Adipose tissue (tissue), 3 donors: ENCODE measurements around the gene OR5L2. TPM values are rescaled to one million over a fixed set of nuclear protein-coding genes. Genes with fewer than 3 reads are reported as not detected.
"Not testable (repeated sequence)": the region's sequence is repeated elsewhere in the genome, so short reads cannot be mapped to it uniquely, and the experiment has no call there.

ENCODE experiments used
- H3K27ac ChIP-seq: one replicate; pipeline ENCODE4 v1.5.1; 2013; ENCODE audit warnings: low read depth, low read length
- WGBS, 3 donors: extraction: QIAGEN DNeasy Blood & Tissue Kit; methylation state at CpG; one replicate each; pipeline ENCODE4 v1.1.7; 2013; 5-methylcytosine and 5-hydroxymethylcytosine counted together
- polyA plus RNA-seq, 3 donors: library from polyadenylated mRNA; stranded (reverse); fragments of 200-250 nt; gene quantifications; one replicate each; pipeline ENCODE4 v1.2.3, GENCODE V29; 2013
- donor health status: healthy with polysubstance abuse.
- donor health status: Bipolar disorder and iron deficiency.
- donor health status: healthy.

The OR5L2 gene
- not detected for polyA plus RNA-seq

DNA sequence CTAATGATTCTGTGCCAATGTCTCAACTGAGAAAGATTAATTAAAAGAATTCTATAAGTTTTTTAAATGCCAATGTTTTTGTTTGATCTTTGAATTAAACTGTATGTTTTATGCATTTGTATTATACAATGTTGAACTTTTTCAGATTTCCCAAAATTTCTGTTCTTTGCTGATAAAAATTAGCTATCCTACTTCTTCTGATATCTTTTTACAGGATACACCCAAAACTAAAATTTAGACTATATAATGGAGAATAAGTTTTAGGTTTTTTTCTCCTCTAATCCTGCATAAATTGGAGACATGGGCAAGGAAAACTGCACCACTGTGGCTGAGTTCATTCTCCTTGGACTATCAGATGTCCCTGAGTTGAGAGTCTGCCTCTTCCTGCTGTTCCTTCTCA lies at the start of gene OR5L2:
Gene OR5L2, plus strand, starts transcription at position 301 of the 400 bp plus-strand sequence. Its CDS starts 0 bp downstream, at position 301.
- no peak within 1 kb of the TSS for H3K27ac ChIP-seq

DNA sequence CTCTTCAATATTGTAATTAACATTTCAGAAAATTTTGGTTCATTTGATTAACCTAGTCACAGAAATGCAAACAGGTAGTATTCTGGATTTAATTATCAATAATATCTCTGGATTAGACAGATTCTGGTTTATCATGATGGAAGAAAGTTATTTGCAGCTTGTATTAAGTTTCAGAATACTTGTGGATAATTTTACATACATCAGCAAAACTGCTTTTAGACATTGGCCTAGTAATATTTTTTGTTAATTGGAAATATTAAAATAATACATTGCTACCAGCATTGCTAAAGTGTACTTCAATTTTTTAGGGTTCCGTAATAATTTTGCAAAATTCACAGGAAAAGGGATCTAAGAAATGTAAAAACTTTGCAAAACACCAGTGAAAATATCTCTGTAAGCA lies 35.4 kb upstream of the OR5L2 start:
- 76 to 89% (median 83%) methylated on average over 1 of the region's 1 CpG for WGBS, 3 donors
- H3K27ac ChIP-seq = no peak overlapping the region

DNA sequence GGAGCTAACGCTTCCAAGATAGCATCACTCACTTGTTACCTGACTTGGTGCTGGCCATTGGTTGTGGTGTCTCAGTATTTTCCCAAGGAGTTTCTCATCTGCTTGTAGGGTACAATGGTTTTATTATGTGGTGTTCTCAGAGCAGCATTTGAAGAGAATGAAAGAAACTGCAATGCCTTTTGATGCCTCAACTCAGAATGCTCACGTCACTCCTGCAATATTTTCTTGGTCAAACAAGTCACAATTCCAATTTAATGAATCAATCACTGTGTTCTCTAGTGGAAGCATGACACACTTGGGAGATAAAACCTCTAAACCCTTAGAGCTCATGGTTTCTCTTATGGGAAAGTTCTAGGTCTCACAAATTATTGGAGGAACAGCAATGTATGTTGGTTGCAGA lies 33.7 kb upstream of the OR5L2 start:
- WGBS, 3 donors = 42 to 74% (median 60%) methylated on average over 2 of the region's 2 CpGs
- H3K27ac ChIP-seq = no peak overlapping the region

DNA sequence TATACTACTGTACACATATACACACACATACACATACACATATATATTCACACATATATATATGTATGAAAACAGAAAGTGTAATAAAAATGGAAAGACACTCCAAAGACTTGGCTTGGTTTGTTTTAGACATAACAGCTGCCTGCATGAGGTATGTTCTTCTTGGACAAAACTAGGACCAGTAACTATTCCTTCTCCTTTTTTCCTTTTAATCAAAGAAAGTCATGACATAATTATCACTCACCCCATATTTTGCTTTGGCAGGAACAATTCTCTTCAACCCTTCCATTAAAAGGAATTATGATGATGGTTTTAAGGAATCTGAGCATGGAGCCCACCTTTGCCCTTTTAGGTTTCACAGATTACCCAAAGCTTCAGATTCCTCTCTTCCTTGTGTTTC lies 31.8 kb upstream of the OR5L2 start, which contains the start of gene OR5D14:
Gene OR5D14, plus strand, starts transcription at position 301 of the 400 bp plus-strand sequence. Its CDS starts 0 bp downstream, at position 301.
- H3K27ac ChIP-seq = no peak within 1 kb of the TSS

DNA sequence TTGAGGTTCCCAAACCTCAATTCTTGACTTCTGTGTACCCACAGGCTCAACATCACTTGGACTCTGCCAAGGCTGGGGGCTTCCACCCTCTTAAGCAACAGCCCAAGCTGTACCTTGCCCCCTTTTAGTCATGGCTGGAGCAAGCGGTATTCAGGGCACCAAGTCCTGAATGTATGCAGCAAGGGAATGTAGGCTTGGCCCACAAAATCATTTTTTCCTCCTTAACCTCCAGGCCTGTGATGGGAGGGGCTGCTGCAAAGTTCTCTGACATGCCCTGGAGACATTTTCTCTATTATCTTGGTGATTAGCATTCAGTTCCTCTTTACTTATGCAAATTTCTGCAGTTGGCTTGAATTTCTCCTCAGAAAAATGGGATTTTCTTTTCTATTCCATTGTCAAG lies 20.8 kb upstream of the OR5L2 start:
- WGBS, 3 donors = 84 to 91% (median 86%) methylated on average over 1 of the region's 1 CpG

DNA sequence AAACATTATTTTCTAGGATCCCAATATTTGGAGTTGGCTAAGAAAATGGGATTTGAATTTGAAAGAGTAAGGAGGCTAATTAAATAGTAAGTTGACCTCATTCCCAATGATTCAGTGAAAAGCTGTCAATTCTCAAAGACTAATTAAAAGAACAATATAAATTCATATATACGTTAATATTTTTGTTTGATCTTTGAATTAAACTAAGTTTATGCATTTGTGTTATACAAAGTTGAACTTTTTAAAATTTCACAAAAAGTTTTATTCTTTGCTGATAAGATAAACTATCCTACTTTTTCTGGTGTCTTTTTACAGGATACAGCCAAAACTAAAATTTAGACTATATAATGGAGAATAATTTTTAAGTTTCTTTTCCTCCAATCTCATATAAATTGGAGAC lies 16.0 kb upstream of the OR5L2 start, which contains the start of gene OR5L1:
Gene OR5L1, plus strand, starts transcription at position 301 of the 400 bp plus-strand sequence. CDS start 100 bp downstream, outside the sequence.
- no peak within 1 kb of the TSS for H3K27ac ChIP-seq
- WGBS, 3 donors = 71 to 92% (median 91%) methylated on average over 1 of the region's 1 CpG

More for the DNA sequence above, 20.8 kb upstream of the OR5L2 start:
- H3K27ac ChIP-seq = no peak overlapping the region

DNA sequence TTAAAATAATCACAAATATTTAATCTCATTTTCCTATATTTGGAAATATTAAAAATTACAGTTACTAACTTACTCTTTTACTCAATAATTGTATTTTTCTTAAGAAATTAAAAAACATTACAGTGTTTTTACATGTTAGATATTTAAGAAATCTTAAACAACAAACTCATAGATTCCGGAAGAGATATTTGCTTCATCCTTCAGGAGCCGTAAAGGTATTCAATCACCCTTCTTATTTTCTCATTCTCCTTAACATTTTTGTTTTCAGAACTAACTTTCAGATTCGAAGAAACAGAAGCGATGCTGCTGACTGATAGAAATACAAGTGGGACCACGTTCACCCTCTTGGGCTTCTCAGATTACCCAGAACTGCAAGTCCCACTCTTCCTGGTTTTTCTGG lies 7.7 kb upstream of the OR5L2 start, which contains the start of gene OR5D18:
Gene OR5D18, plus strand, starts transcription at position 301 of the 400 bp plus-strand sequence. Its CDS starts 0 bp downstream, at position 301.
- WGBS, 3 donors = 75 to 86% (median 81%) methylated on average over 5 of the region's 5 CpGs
- H3K27ac ChIP-seq = no peak within 1 kb of the TSS

DNA sequence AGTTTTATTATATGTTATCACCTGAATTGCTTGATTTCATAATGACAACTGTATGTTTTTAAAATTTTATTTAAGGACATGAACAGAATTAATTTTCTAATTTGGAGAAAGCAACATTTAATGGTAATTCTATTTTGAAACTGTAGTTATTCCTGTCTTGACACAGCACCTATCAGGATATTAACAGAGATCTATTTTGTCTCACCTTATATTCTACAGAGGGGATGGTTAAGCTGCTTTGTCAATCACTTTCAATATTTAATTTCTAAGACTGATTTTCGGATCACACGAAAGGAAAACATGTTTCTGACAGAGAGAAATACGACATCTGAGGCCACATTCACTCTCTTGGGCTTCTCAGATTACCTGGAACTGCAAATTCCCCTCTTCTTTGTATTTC lies 11.4 kb downstream of the OR5L2 start, which contains the start of gene OR5D16:
Gene OR5D16, plus strand, starts transcription at position 301 of the 400 bp plus-strand sequence. Its CDS starts 0 bp downstream, at position 301.
- 18 to 46% (median 26%) methylated on average over 3 of the region's 3 CpGs for WGBS, 3 donors
- no peak within 1 kb of the TSS for H3K27ac ChIP-seq

DNA sequence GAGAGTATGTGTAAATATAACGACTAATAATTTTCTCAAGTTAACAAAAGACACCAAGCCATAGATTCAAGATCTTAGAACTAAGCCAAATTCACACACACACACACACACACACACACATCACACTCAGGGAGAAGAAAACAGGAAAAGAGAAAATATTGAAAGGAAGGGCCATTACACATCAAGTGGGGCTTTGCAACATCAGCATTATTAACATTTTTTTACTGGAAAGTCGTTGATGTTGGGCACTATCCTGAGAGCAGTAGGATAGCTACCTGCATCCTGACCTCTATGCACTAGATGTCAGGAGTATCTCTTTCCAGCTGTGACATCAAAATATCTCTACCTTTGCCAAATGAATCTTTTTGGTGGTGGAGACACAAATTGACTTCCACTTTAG lies 20.4 kb downstream of the OR5L2 start:
- 33 to 52% (median 49%) methylated on average over 2 of the region's 2 CpGs for WGBS, 3 donors
- H3K27ac ChIP-seq = no peak overlapping the region

DNA sequence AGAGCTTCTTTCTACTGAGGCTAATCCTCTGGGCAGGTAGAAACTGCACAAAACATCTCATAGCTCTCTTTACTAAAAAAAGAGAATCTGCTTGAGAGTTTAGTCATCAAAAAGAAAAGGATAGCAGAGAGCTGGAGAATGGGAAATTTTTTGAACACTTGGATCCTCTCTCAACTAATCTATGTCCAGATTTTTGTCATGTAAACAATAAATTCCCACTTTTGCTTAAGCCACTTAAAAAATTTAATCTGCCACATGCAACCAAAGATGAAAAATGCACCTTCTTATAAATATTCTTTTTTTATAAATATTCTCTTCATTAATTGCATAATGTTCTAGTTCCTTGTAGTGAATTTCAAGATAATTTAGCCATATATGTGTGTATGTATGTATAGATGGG lies 22.0 kb downstream of the OR5L2 start:
- no peak overlapping the region for H3K27ac ChIP-seq

DNA sequence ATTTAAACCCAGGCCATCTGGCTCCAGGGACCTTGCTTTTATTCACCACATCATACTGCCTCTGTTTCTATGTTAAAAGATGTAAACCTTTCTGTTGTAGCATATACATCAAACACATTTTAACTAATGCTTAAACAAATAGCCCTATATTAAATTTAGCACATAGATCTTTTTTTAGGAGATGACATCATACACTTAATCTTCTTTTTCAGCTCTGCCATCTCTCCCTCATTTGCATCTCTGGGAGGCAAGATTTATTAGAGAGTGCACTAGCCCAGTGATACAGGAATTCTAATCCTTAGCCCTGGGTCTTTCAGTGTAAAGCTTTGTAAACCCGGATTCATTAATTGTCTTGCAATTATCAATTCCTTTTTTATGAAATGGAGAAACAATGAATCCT lies 25.1 kb downstream of the OR5L2 start:
- 68 to 84% (median 80%) methylated on average over 1 of the region's 1 CpG for WGBS, 3 donors
- no peak overlapping the region for H3K27ac ChIP-seq

DNA sequence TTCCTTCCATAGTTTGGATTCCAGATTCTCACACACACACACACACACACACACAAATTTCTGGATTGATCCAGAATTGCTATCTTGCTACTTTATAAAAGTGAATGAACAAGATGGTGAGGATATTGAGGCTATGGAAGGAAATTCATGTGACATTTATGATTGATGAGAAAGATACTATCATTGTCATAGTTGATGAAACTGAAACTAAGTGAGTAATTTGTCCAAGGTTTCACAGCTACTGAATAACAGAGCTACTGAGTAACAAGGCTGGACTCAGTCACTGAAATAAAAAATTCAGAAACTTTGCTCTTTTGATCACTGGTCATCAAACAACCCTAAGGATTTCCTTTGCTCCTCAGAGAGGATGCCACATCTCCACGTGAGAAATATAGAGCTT lies 27.7 kb downstream of the OR5L2 start:
- H3K27ac ChIP-seq = no peak overlapping the region
- WGBS, 3 donors = 3 to 24% (median 19%) methylated on average over 1 of the region's 1 CpG

DNA sequence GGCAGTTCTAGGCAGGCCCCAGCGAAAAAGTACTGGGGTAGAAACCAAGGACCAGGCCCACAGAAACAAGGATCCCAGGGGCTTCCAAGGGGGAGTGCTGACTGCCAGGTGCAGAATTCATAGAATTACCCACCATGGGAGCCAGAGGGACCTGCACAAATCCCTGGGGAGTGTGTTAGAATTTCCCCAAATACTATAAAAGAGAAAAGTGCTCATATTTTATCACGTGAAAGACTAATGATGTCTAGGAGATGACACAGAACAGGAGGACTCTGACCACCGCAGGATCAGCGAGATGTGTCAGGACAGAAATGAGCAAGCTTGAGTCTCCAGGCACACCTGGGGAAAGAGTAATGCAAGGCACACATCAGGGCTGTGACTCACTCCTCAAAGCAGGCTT lies 40.3 kb downstream of the OR5L2 start:
- not testable (repeated sequence) for H3K27ac ChIP-seq
- 71 to 90% (median 82%) methylated on average over 4 of the region's 4 CpGs for WGBS, 3 donors

DNA sequence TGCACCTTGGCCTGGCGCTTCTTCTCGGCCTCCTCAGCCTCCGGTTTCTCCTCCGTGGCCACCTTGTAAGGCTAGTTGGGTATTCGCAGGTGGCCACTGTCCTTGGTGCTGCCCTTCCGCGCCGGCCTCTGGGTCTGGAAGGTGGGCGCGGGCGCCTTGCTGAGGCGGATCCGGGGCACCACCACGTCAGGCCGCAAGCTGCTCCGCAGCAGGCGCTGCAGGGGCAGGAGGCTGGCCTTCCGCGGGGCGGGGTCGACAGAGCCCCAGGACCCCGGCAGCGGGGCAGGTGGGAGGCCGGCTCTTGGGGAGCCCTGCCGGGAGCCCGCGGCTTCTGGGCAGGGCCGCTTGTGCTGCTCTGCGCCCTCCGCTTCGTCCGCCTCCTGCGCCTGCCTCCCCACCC lies 45.7 kb downstream of the OR5L2 start:
- H3K27ac ChIP-seq = not testable (repeated sequence)
- 13 to 23% (median 18%) methylated on average over 22 to 33 of the region's 33 CpGs for WGBS, 3 donors

DNA sequence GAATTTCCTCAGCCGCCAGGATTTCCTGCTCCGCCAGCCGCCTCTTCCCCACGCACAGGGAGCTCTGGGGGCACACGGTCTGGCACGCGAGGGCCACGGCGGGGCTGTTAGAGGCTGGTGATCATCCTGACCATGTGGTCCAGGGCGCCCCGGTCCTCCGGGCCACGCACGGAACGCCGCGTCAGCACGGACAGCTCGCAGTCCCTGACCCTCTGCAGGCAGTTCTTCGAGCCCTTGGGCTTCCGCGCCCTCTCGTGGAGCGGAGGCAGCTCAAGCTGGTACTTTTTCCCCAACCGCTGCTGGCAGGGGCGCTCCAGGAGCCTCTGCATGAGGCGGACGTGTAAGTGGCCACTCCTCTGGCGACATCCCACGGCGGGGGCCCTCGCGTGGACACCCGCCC lies 46.1 kb downstream of the OR5L2 start:
- 18 to 33% (median 20%) methylated on average over 29 to 34 of the region's 34 CpGs for WGBS, 3 donors
- not testable (repeated sequence) for H3K27ac ChIP-seq

Other genes starting within 250 kb of the OR5L2 start
- gene OR4C11, start 219.6 kb upstream of the OR5L2 start, polyA plus RNA-seq = not detected
- not detected for gene OR4P4, start 192.1 kb upstream of the OR5L2 start, polyA plus RNA-seq
- gene OR4S2, start 178.9 kb upstream of the OR5L2 start, polyA plus RNA-seq = not detected
- not detected for gene OR4C6, start 165.0 kb upstream of the OR5L2 start, polyA plus RNA-seq
- not detected for gene OR5D13, start 53.8 kb upstream of the OR5L2 start, polyA plus RNA-seq
- not detected for gene OR5D14, start 31.7 kb upstream of the OR5L2 start, polyA plus RNA-seq
- gene OR5L1, start 15.9 kb upstream of the OR5L2 start, polyA plus RNA-seq = not detected
- not detected for gene OR5D18, start 7.6 kb upstream of the OR5L2 start, polyA plus RNA-seq
- gene OR5D16, start 11.5 kb downstream of the OR5L2 start, polyA plus RNA-seq = not detected
- gene TRIM51, start 56.1 kb downstream of the OR5L2 start, polyA plus RNA-seq = not detected
- not detected for gene OR5W2, start 87.4 kb downstream of the OR5L2 start, polyA plus RNA-seq
- gene OR5I1, start 109.2 kb downstream of the OR5L2 start, polyA plus RNA-seq = not detected
- not detected for gene OR10AG1, start 142.7 kb downstream of the OR5L2 start, polyA plus RNA-seq
- not detected for gene OR5F1, start 167.4 kb downstream of the OR5L2 start, polyA plus RNA-seq
- gene OR5AS1, start 200.4 kb downstream of the OR5L2 start, polyA plus RNA-seq = not detected